OCI-LY1 (cell line): ENCODE measurements around the gene PPARD.

Experiments used
- CTCF ChIP-seq: fragments of 200-600 bp; sonication (generic), shearing (Covaris generic); IDR thresholded peaks from 2 replicates; pipeline ENCODE4 v1.5.1; 2017; ENCODE audit warnings: mild to moderate bottlenecking, antibody characterized with exemption, low read length, moderate library complexity, mixed read lengths
- EZH2 ChIP-seq: fragments of 200-600 bp; sonication (generic), shearing (Covaris generic); IDR thresholded peaks from 2 replicates; pipeline ENCODE4 v1.8.0; 2017; ENCODE audit warnings: borderline replicate concordance, mixed run types, mild to moderate bottlenecking, antibody characterized with exemption, low read length, moderate library complexity, mixed read lengths

GRCh38 chr6:35412102-35412501 is 69.7 kb downstream of the PPARD start:
- TF ChIP-seq CTCF = no peak
- no peak for TF ChIP-seq EZH2
